H1 (cell line): Measurements from ENCODE around the gene CHD9. TPM values are rescaled to one million over a fixed set of nuclear protein-coding genes. Genes with fewer than 3 reads are reported as not detected.

Source experiments
- GABPA ChIP-seq: IDR thresholded peaks from 2 replicates; pipeline ENCODE4 v1.6.1; 2011; ENCODE audit warnings: mild to moderate bottlenecking, low read length, moderate library complexity, borderline replicate concordance; ENCODE audit not compliant: insufficient read depth
- POLR2A ChIP-seq, 2 experiments: IDR thresholded peaks; 1 replicate in 1 of 2; 2 replicates in 1 of 2; pipeline ENCODE4 v1.6.1; 2011; ENCODE audit warnings: low read depth in 2 of 2, low read length in 2 of 2, mild to moderate bottlenecking in 2 of 2; ENCODE audit errors: control extremely low read depth in 1 of 2
- TAF1 ChIP-seq: IDR thresholded peaks from 2 replicates; pipeline ENCODE4 v1.6.1; 2011; ENCODE audit warnings: mild to moderate bottlenecking, low read depth, low read length
- polyA plus RNA-seq, 7 experiments: library from polyadenylated mRNA; depleted of rRNA in 3 of 7; stranded (reverse) in 5 of 7; unstranded in 2 of 7; fragments of >200 nt in 5 of 7; fragments of 200-250 nt in 2 of 7; gene quantifications; 1 replicate in 5 of 7; 2 replicates in 1 of 7; 4 replicates in 1 of 7; pipeline versions ENCODE4 v1.2.1 to v1.2.3, GENCODE V29; 2011 to 2013; ENCODE audit warnings: missing spikeins in 2 of 7, mixed read lengths in 2 of 7
- total RNA-seq: library from RNA; stranded (reverse); fragmentation: NEBNext Ultra II Directional; extraction: Animal tissue kit (Norgen Biotek cat#: 25700); gene quantifications from 2 replicates; pipeline ENCODE4 v1.2.1, GENCODE V29; 2021

CHD9 gene
- total and polyA plus RNA-seq, 2 of the 8 experiments (the other 6 are each of a cell fraction or from before 2014, with no cell fraction given): 9.9 to 32.4 TPM

DNA sequence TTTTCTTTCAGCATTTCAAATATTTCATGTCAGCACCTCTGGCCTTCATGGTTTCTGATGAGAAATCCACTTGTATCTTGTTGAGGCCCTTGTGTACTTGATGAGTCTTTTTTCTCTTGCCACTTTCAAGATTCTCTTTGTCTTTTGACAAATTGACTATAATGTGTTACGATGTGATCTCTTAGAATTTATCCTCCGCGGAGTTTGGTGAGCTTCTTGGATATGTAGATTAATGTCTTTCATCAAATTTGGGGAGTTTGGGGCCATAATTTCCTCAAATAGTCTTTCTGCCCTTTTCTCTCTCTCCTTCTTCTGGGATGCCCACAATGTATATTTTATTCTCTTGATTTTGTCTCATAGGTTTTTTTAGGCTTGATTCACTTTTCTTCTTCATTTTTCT lies 96.0 kb downstream of the CHD9 start (continued):
- TF ChIP-seq GABPA (no peak), TAF1 (no peak), POLR2A (IDR thresholded peaks at IDR 0.05; ENCODE audit: control extremely low read depth in 1 of 2, low read depth in 2 of 2, low read length in 2 of 2) (no peak)
- TF ChIP-seq, all 59 proteins: peak for 0
